HepG2 (cell line): ENCODE data around the gene SNRPF. TPM values are rescaled to one million over a fixed set of nuclear protein-coding genes. Genes with fewer than 3 reads are reported as not detected.

Experiments
- ATAC-seq: fragments of 200-7000 bp; cut with Tn5 transposase; 3 replicates; pipeline ENCODE4 v1.9.1; 2020; ENCODE audit warnings: mild to moderate bottlenecking, moderate library complexity
- BruUV-seq: library from RNA; stranded (reverse); fragments of 400-500 nt; replicated peaks from 2 replicates; lab custom pipeline; 2021; lab: Mats Ljungman, UMichigan
- CTCF ChIA-PET: fragments of 300-600 bp; formaldehyde crosslinking; extraction: SDS; loops from one replicate; lab custom pipeline; 2021; ENCODE audit warnings: low total read pairs, inconsistent platforms, low intra/inter-chr PET ratio; lab: Yijun Ruan, JAX
- POLR2A ChIA-PET: fragments of 350-600 bp; sonication (Branson Sonifier 250); formaldehyde crosslinking; loops from one replicate; lab custom pipeline; 2020; ENCODE audit warnings: antibody characterized with exemption, inconsistent platforms; lab: Yijun Ruan, JAX
- DNase-seq: peaks from one replicate; pipeline ENCODE4 v3.0.0-alpha.2; 2015; ENCODE audit warnings: low spot score
- FAIRE-seq: peaks from 3 replicates; lab custom pipeline; 2011; peaks lifted over from hg19 to GRCh38; lab: Jason Lieb, UNC
- H2AFZ ChIP-seq: one replicate; pipeline ENCODE4 v1.6.1; 2011; ENCODE audit warnings: low read length, inconsistent platforms
- H3K27ac ChIP-seq: fragments of 300-600 bp; 3 replicates; pipeline ENCODE4 v1.8.0; 2011; ENCODE audit warnings: mixed run types, mild to moderate bottlenecking, mixed read lengths, low read length, inconsistent platforms; ENCODE audit not compliant: insufficient read depth; ENCODE audit errors: extremely low read length
- H3K27me3 ChIP-seq, 2 experiments: fragments of 200-600 bp in 1 of 2; 2 replicates in 1 of 2; 3 replicates in 1 of 2; pipeline versions ENCODE4 v1.6.0 to v1.8.0; 2011; ENCODE audit warnings: low read length in 2 of 2, mild to moderate bottlenecking in 2 of 2, moderate library complexity in 2 of 2, inconsistent platforms in 1 of 2; ENCODE audit not compliant: insufficient read depth in 2 of 2, control insufficient read depth in 1 of 2
- H3K36me3 ChIP-seq, 2 experiments: fragments of 200-600 bp in 1 of 2; replicated peaks in 1 of 2; 2 replicates in 1 of 2; 3 replicates in 1 of 2; pipeline versions ENCODE4 v1.5.1 to v1.8.0; 2011; ENCODE audit warnings: low read length in 2 of 2, inconsistent platforms in 1 of 2; ENCODE audit not compliant: insufficient read depth in 2 of 2, control insufficient read depth in 1 of 2
- H3K4me1 ChIP-seq: 2 replicates; pipeline ENCODE4 v1.5.1; 2012; ENCODE audit warnings: low read length, inconsistent platforms; ENCODE audit not compliant: insufficient read depth
- H3K4me2 ChIP-seq: 2 replicates; pipeline ENCODE4 v1.6.0; 2011; ENCODE audit warnings: low read depth, low read length, inconsistent platforms
- H3K4me3 ChIP-seq, 3 experiments: fragments of 200-600 bp in 1 of 3; sonication (generic), shearing (Covaris generic) in 1 of 3; replicated peaks in 1 of 3; 2 replicates each; pipeline ENCODE4 v1.5.1; 2011 to 2016; ENCODE audit warnings: low read length in 3 of 3, inconsistent platforms in 2 of 3, low read depth in 2 of 3, mild to moderate bottlenecking in 2 of 3, control low read depth in 1 of 3, mixed read lengths in 1 of 3; ENCODE audit not compliant: insufficient read depth in 1 of 3
- H3K79me2 ChIP-seq: one replicate; pipeline ENCODE4 v1.6.1; 2011; ENCODE audit warnings: low read length, inconsistent platforms; ENCODE audit not compliant: insufficient read depth
- H3K9ac ChIP-seq: 2 replicates; pipeline ENCODE4 v1.6.0; 2011; ENCODE audit warnings: mild to moderate bottlenecking, low read depth, low read length, inconsistent platforms; ENCODE audit not compliant: insufficient read depth
- H3K9me3 ChIP-seq: 2 replicates; pipeline ENCODE4 v1.5.1; 2012; ENCODE audit warnings: mild to moderate bottlenecking, low read length
- H4K20me1 ChIP-seq: 2 replicates; pipeline ENCODE4 v1.6.0; 2011; ENCODE audit warnings: inconsistent platforms, mild to moderate bottlenecking, low read length, moderate library complexity; ENCODE audit not compliant: insufficient read depth
- CEBPB ChIP-seq: IDR thresholded peaks from 2 replicates; pipeline ENCODE4 v1.6.1; 2011; ENCODE audit warnings: low read depth, low read length, improper control_type of control experiment, borderline replicate concordance
- GATAD2A ChIP-seq: IDR thresholded peaks from 2 replicates; pipeline ENCODE4 v1.6.1; 2016
- HNF4G ChIP-seq, 2 experiments: sonication (generic) in 1 of 2; formaldehyde crosslinking in 1 of 2; IDR thresholded peaks; 2 replicates each; pipeline versions ENCODE4 v1.4.0 to v1.6.1; 2011 to 2020; ENCODE audit warnings: borderline replicate concordance in 2 of 2, low read depth in 2 of 2, mild to moderate bottlenecking in 2 of 2, low read length in 1 of 2, missing genetic modification reagents in 1 of 2, moderate library complexity in 1 of 2
- KMT2A ChIP-seq: sonication (generic); formaldehyde crosslinking; IDR thresholded peaks from 2 replicates; pipeline ENCODE4 v1.4.0; 2020; ENCODE audit warnings: missing genetic modification reagents
- RFX5 ChIP-seq: IDR thresholded peaks from 2 replicates; pipeline ENCODE4 v1.6.1; 2011; ENCODE audit warnings: low read depth, low read length, improper control_type of control experiment
- SATB2 ChIP-seq: sonication (generic); formaldehyde crosslinking; IDR thresholded peaks from 2 replicates; pipeline ENCODE4 v1.5.0; 2020; ENCODE audit warnings: missing genetic modification reagents
- SMC3 ChIP-seq: IDR thresholded peaks from 2 replicates; pipeline ENCODE4 v1.6.1; 2011; ENCODE audit warnings: low read length, improper control_type of control experiment
- SOX6 ChIP-seq, 2 experiments: fragments of 450-650 bp in 1 of 2; sonication (generic) in 1 of 2; formaldehyde crosslinking in 1 of 2; IDR thresholded peaks; 2 replicates each; pipeline versions ENCODE4 v1.4.0 to v1.6.1; 2017 to 2020; ENCODE audit warnings: antibody characterized with exemption in 1 of 2, mild to moderate bottlenecking in 1 of 2, missing genetic modification reagents in 1 of 2
- TEF ChIP-seq: sonication (generic); formaldehyde crosslinking; IDR thresholded peaks from 2 replicates; pipeline ENCODE4 v1.5.0; 2020; ENCODE audit warnings: missing genetic modification reagents
- ZFP36L1 ChIP-seq: sonication (generic); formaldehyde crosslinking; IDR thresholded peaks from 2 replicates; pipeline ENCODE4 v1.8.0; 2022; ENCODE audit warnings: mild to moderate bottlenecking, missing genetic modification reagents, moderate library complexity
- ZMYM4 ChIP-seq: sonication (generic); formaldehyde crosslinking; IDR thresholded peaks from 2 replicates; pipeline ENCODE4 v1.8.1; 2023; ENCODE audit warnings: mild to moderate bottlenecking, missing genetic modification reagents
- ZNF460 ChIP-seq: sonication (generic); formaldehyde crosslinking; IDR thresholded peaks from 2 replicates; pipeline ENCODE4 v1.5.1; 2020; ENCODE audit warnings: missing genetic modification reagents, mild to moderate bottlenecking, borderline replicate concordance
- ZNF570 ChIP-seq: sonication (generic); formaldehyde crosslinking; IDR thresholded peaks from 2 replicates; pipeline ENCODE4 v1.4.0; 2020; ENCODE audit warnings: mild to moderate bottlenecking, missing genetic modification reagents, borderline replicate concordance
- ZNF672 ChIP-seq: sonication (generic); formaldehyde crosslinking; IDR thresholded peaks from 2 replicates; pipeline ENCODE4 v1.8.1; 2022; ENCODE audit warnings: missing genetic modification reagents
- WGBS: methylation state at CpG from one replicate; pipeline ENCODE4 v1.1.6; 2017; ENCODE audit warnings: low lambda C conversion rate; 5-methylcytosine and 5-hydroxymethylcytosine counted together
- in situ Hi-C: cut with HindIII; loops from 2 replicates; pipeline ENCODE4 v1.10.0; 2017; ENCODE audit warnings: low pct_unique_long_range_greater_than_20kb; ENCODE audit not compliant: extremely low pct_ligation_motif_present
- intact Hi-C: fragments of 100-400 bp; cut with micrococcal nuclease; formaldehyde crosslinking; loops from one replicate; pipeline ENCODE4 v1.10.0; 2022; ENCODE audit not compliant: unreplicated experiment
- polyA plus RNA-seq, 8 experiments: library from polyadenylated mRNA; depleted of rRNA in 3 of 8; stranded (reverse) in 7 of 8; unstranded in 1 of 8; fragments of >200 nt; fragmentation: Illumina TruSeq in 4 of 8; extraction: Trizol in 4 of 8; gene quantifications; 2 replicates each; pipeline versions ENCODE4 v1.2.1 to v1.2.3, GENCODE V29; 2011 to 2016; ENCODE audit warnings: low read depth in 4 of 8, missing spikeins in 1 of 8, mixed read lengths in 1 of 8; ENCODE audit not compliant: insufficient read depth in 1 of 8
- total RNA-seq, 5 experiments: library from RNA; depleted of rRNA; stranded (reverse); fragments of >200 nt; fragmentation: Illumina TruSeq; extraction: Trizol; gene quantifications; 2 replicates each; pipeline ENCODE4 v1.2.3, GENCODE V29; 2016; ENCODE audit warnings: low read depth in 1 of 5
- TF ChIP-seq, protein P1 (sequence below), 2 experiments: fragments of 450-650 bp in 1 of 2; sonication (generic) in 1 of 2; formaldehyde crosslinking; IDR thresholded peaks; 2 replicates each; pipeline versions ENCODE4 v1.5.0 to v1.8.0; 2020 to 2022; ENCODE audit warnings: mild to moderate bottlenecking in 1 of 2, missing genetic modification reagents in 1 of 2
- TF ChIP-seq, protein P2 (sequence below): IDR thresholded peaks from 2 replicates; pipeline ENCODE4 v1.4.0; 2020; ENCODE audit warnings: mild to moderate bottlenecking, missing genetic modification reagents
- TF ChIP-seq, protein P3 (sequence below): sonication (generic); formaldehyde crosslinking; IDR thresholded peaks from 2 replicates; pipeline ENCODE4 v1.4.0; 2020; ENCODE audit warnings: missing genetic modification reagents

SNRPF gene
- total and polyA plus RNA-seq, 2 of the 13 experiments (the other 11 are each of a cell fraction or from before 2014, with no cell fraction given) = 31.7 to 77.2 TPM

- TF ChIP-seq RFX5 (peak; percentile 47; the same call in 1 of the 2 replicates), HNF4G (IDR thresholded peaks at IDR 0.05; ENCODE audit: borderline replicate concordance, low read depth, low read length) (peak; percentile 47; the same call in 1 of the 2 replicates), HNF4G (CRISPR knock-in tag; IDR thresholded peaks at IDR 0.05; ENCODE audit: borderline replicate concordance, low read depth) (peak; percentile 32; the same call in 1 of the 2 replicates), SOX6 (IDR thresholded peaks at IDR 0.05) (no peak), SOX6 (CRISPR knock-in tag; IDR thresholded peaks at IDR 0.05) (peak; percentile 46; the same call in 1 of the 2 replicates), ZMYM4 (CRISPR knock-in tag) (0 out of 2 replicates have a peak, but pooled peaks have one; percentile 13), CEBPB (no peak)
- TF ChIP-seq, all 625 proteins: peak for 14
These were observed 24.1 kb downstream of the SNRPF start (continued) for GRCh38 chr12:95882873-95883272.

DNA sequence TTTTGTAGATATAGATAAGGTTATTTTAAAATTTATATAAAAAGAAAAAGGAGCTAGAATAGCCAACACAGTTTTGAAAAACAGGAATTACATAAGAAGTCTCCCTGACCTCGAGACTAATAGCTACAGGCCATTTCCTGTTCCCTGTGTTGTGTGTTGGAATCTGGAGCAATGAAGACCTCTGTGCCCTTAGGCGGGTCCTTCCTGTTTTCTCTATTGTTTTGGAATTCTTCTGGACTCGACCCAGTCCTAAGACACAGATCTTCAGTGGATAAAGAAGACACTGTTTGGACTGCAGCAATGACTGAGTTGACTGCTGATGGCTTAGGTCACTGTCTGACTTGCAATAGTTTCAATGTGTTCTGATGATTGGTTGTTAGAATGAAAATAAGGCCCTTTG lies 26.2 kb downstream of the SNRPF start:
- no peak overlapping the region for H3K4me3 ChIP-seq
- ChIA-PET CTCF (no interaction called here), POLR2A (no interaction called here)
- H3K4me1 ChIP-seq = peaks cover 23% of the 10 kb centered on the region
- ATAC-seq = no peak
- WGBS = 0% methylated on average over 3 of the region's 3 CpGs
- BruUV-seq = no TSS peak
- no peaks in the 10 kb centered on the region for H4K20me1 ChIP-seq
- in situ Hi-C loops (no loop called here), intact Hi-C loops (no loop called here)
- no peak overlapping the region for H3K4me2 ChIP-seq
- peak; percentile 15 for FAIRE-seq
- H3K36me3 ChIP-seq = no peaks in the 10 kb centered on the region
- H2AFZ ChIP-seq = no peak overlapping the region
- no peak overlapping the region for H3K27ac ChIP-seq
- no peak overlapping the region for H3K9ac ChIP-seq
- DNase-seq = peak; percentile 26
- no peaks in the 10 kb centered on the region; a peak in 1 of 5 replicates for H3K27me3 ChIP-seq
- peaks cover 11% of the 10 kb centered on the region for H3K9me3 ChIP-seq
- H3K79me2 ChIP-seq = no peaks in the 10 kb centered on the region
- no peak for TF ChIP-seq TEF (CRISPR knock-in tag)
- no peak for TF ChIP-seq KMT2A (CRISPR knock-in tag)
- TF ChIP-seq, protein P1, sequence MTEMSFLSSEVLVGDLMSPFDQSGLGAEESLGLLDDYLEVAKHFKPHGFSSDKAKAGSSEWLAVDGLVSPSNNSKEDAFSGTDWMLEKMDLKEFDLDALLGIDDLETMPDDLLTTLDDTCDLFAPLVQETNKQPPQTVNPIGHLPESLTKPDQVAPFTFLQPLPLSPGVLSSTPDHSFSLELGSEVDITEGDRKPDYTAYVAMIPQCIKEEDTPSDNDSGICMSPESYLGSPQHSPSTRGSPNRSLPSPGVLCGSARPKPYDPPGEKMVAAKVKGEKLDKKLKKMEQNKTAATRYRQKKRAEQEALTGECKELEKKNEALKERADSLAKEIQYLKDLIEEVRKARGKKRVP (CRISPR knock-in tag; IDR thresholded peaks at IDR 0.05) = no peak
- TF ChIP-seq, protein P2, sequence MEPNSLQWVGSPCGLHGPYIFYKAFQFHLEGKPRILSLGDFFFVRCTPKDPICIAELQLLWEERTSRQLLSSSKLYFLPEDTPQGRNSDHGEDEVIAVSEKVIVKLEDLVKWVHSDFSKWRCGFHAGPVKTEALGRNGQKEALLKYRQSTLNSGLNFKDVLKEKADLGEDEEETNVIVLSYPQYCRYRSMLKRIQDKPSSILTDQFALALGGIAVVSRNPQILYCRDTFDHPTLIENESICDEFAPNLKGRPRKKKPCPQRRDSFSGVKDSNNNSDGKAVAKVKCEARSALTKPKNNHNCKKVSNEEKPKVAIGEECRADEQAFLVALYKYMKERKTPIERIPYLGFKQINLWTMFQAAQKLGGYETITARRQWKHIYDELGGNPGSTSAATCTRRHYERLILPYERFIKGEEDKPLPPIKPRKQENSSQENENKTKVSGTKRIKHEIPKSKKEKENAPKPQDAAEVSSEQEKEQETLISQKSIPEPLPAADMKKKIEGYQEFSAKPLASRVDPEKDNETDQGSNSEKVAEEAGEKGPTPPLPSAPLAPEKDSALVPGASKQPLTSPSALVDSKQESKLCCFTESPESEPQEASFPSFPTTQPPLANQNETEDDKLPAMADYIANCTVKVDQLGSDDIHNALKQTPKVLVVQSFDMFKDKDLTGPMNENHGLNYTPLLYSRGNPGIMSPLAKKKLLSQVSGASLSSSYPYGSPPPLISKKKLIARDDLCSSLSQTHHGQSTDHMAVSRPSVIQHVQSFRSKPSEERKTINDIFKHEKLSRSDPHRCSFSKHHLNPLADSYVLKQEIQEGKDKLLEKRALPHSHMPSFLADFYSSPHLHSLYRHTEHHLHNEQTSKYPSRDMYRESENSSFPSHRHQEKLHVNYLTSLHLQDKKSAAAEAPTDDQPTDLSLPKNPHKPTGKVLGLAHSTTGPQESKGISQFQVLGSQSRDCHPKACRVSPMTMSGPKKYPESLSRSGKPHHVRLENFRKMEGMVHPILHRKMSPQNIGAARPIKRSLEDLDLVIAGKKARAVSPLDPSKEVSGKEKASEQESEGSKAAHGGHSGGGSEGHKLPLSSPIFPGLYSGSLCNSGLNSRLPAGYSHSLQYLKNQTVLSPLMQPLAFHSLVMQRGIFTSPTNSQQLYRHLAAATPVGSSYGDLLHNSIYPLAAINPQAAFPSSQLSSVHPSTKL (CRISPR knock-in tag) = peak; percentile 35; the same call in 1 of the 2 replicates
- TF ChIP-seq SATB2 (CRISPR knock-in tag) = no peak
- no peak for TF ChIP-seq SMC3
- TF ChIP-seq GATAD2A (CRISPR knock-in tag) = no peak
- TF ChIP-seq, protein P3, sequence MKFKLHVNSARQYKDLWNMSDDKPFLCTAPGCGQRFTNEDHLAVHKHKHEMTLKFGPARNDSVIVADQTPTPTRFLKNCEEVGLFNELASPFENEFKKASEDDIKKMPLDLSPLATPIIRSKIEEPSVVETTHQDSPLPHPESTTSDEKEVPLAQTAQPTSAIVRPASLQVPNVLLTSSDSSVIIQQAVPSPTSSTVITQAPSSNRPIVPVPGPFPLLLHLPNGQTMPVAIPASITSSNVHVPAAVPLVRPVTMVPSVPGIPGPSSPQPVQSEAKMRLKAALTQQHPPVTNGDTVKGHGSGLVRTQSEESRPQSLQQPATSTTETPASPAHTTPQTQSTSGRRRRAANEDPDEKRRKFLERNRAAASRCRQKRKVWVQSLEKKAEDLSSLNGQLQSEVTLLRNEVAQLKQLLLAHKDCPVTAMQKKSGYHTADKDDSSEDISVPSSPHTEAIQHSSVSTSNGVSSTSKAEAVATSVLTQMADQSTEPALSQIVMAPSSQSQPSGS (CRISPR knock-in tag) = no peak
- TF ChIP-seq ZFP36L1 (CRISPR knock-in tag) = no peak
- no peak for TF ChIP-seq ZNF672 (CRISPR knock-in tag)
- no peak for TF ChIP-seq ZNF460 (CRISPR knock-in tag)
- no peak for TF ChIP-seq ZNF570 (CRISPR knock-in tag)
